Activated T-cell treated with anti-CD3 and anti-CD28 coated beads, Interleukin-2, amount 50 U/mL, for 4 hours (primary cell): ENCODE results near the gene STRC. TPM values are rescaled to one million over a fixed set of nuclear protein-coding genes. Genes with fewer than 3 reads are reported as not detected.
"Not testable (repeated sequence)": the region's sequence is repeated elsewhere in the genome, so short reads cannot be mapped to it uniquely, and the experiment has no call there.

Source experiments
- ATAC-seq, 2 donors: fragments of 200-7000 bp; cut with Tn5 transposase; one replicate each; pipeline ENCODE4 v1.10.0; 2021
- DNase-seq: peaks from one replicate; pipeline ENCODE4 v3.0.0-alpha.2; 2020
- H3K27me3 Mint-ChIP-seq: one replicate; pipeline ENCODE4 v1.8.0; 2021; ENCODE audit warnings: low read depth, mixed read lengths
- H3K36me3 Mint-ChIP-seq: one replicate; pipeline ENCODE4 v1.8.0; 2022; ENCODE audit warnings: mixed read lengths; ENCODE audit not compliant: insufficient read depth
- H3K4me1 Mint-ChIP-seq: one replicate; pipeline ENCODE4 v1.8.0; 2021; ENCODE audit warnings: low read depth, mixed read lengths
- H3K4me3 Mint-ChIP-seq: one replicate; pipeline ENCODE4 v1.8.0; 2021; ENCODE audit warnings: mild to moderate bottlenecking, moderate library complexity, mixed read lengths
- H3K9me3 Mint-ChIP-seq: one replicate; pipeline ENCODE4 v1.8.0; 2021; ENCODE audit warnings: mixed read lengths
- total RNA-seq, 3 donors: library from RNA; stranded (reverse); gene quantifications; one replicate each; pipeline ENCODE4 v1.2.1, GENCODE V29; 2021

Gene STRC
- total RNA-seq, 3 donors from 2014 or later = 0.13 to 0.33 (median 0.22) TPM

DNA sequence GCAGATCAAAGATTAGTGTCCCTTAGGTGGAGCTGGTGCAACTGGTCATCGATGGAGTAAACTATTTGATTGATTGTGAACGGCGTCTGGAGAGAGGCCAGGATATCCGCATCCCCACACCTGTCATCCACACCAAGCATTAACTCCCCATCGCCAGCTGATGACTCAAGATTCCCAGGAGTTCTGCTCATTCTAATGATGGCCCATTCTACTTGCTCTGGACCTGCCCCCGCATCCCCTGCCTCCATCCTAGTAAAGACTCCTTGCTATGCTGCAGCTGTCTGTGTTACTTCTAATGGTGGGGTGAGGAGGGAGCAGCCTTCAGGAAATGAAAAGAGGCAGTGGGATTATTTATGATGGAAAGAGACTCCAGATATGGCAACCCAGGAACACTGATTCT lies 19.5 kb downstream of the STRC start:
- H3K36me3 Mint-ChIP-seq, H3K9me3 Mint-ChIP-seq, H3K4me3 Mint-ChIP-seq, DNase-seq, ATAC-seq, H3K4me1 Mint-ChIP-seq: not testable (repeated sequence)
- peaks cover 28% of the 10 kb centered on the region for H3K27me3 Mint-ChIP-seq

DNA sequence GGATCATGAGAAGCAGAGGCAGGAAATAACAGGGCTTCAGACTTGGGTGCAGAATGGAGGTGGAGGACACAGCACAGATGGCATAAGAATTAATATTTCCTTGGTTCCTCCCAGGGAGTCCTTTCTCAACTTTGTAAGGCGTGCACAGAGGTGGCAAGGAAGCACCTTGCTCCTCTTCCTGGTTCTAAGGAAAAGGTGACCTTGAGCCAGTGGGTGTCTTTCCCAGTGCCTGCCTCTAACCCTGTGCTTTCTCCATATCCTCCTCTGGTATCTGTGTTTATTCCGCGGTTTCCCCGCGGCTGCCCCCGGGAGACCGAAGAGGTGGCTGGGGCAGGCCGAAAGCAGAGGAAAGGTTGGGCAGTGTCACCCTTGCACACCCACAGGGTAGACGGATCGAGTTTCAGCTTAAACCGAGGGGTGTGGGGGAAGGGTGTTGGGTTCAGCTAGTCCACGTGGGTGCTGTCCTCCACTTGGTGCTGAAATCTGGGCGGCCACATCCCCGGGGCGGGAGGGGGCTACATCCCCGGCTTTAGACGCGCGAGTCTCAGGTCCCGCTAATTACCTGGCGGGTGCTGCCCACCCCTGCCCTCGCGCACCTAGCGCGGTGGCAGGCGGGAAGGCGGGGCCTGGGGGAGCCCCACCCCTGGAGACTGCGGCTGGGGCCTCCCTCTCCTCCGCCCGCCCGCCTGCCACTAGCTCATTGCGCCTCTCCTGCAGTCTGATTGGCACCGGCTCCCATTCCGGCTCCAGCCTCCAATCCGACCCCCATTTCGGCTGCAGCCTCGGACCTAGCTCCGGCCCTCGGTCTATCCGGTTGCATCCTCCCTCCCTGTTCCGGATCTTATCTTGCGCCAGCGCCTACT lies 25.0 kb downstream of the STRC start, which contains the start of gene CKMT1B:
CKMT1B (plus strand) TSS at position 700 of the 863 bp plus-strand sequence. CDS start 192 bp downstream, outside the sequence.
- peaks cover 14% of the 10 kb centered on the region for H3K27me3 Mint-ChIP-seq
- not testable (repeated sequence) for DNase-seq, H3K36me3 Mint-ChIP-seq, H3K9me3 Mint-ChIP-seq, H3K4me1 Mint-ChIP-seq, H3K4me3 Mint-ChIP-seq
- ATAC-seq = peak; percentile 51

DNA sequence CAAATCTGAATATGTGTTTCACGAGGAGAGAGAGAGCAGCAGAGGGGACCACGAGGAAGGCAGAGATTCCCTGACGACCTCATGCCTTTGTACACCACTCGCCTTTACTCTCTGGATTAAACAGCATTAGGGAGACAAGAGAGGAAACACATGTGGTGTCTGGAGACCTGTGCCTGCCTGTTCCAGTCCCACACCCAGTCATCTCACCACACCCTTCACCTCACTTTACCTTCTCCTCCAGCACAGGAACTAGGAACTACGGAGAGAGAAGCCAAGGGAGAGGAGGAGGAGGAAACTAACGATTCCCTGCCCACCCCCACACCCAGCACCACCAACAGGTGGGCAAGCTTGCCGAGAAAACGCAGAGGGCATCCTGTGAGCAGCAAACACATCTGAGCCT lies 25.8 kb downstream of the STRC start:
- H3K4me3 Mint-ChIP-seq, H3K9me3 Mint-ChIP-seq, ATAC-seq, H3K36me3 Mint-ChIP-seq, H3K4me1 Mint-ChIP-seq, DNase-seq: not testable (repeated sequence)
- peaks cover 11% of the 10 kb centered on the region for H3K27me3 Mint-ChIP-seq

DNA sequence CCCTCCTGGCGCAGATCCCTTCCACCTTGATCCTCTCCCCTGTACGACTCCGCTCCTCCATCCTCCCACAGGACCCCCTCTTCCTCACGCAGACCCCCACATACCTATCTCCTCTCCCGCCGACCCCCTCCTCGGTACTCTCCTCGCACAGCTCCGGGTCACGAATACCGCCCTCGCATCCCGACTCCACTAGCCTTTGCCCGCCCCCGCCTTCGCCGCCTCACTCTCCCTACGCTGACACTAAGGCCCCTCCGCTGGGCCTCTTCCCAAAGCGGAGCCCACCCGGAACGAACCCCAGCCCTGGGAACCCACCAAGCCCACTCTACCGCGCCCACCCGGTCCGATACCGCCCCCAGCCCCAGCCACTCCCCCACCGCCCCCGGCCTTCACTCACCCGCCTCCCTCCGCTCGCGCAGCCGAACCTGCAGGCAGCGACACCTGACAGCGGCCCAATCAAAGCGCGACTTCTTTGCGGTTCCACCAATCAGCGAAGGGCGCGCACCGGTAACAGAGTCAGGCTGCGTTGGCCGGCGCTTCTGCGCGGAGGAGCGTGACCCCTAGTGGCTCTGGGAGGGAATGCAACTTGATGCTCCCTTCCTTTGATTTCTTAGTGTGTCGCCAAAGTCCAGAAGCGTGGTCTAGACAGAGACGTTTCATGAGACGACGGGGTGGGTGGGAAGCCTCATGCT lies 28.7 kb downstream of the STRC start, which contains the start of gene PPIP5K1:
PPIP5K1 (minus strand) TSS at position 431 of the 689 bp plus-strand sequence. CDS start 5,704 bp downstream, outside the sequence.
- peak; percentile 98 to 99 for ATAC-seq
- DNase-seq, H3K36me3 Mint-ChIP-seq, H3K9me3 Mint-ChIP-seq, H3K27me3 Mint-ChIP-seq, H3K4me1 Mint-ChIP-seq, H3K4me3 Mint-ChIP-seq: not testable (repeated sequence)

DNA sequence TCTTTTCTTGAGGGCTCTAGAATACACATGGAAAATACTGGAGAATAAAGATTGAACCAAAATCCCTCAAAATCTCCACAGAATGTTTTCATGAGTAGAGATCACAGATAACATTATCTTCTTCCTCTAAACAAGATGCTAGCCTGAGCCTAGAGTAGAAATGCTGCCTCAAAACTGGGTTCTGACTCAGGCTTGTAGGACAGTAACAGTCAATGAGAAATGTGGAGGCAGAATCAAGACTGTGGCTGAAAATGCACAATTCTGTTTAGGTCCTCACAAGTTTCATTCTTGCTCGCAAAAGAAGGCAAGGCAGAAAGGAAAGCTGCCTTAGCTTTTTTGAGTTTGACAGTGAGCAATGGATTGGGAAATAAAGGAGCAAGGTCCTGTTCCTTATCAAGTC lies 44.0 kb downstream of the STRC start:
- H3K36me3 Mint-ChIP-seq, H3K4me1 Mint-ChIP-seq, H3K4me3 Mint-ChIP-seq, H3K27me3 Mint-ChIP-seq, H3K9me3 Mint-ChIP-seq, DNase-seq: not testable (repeated sequence)
- ATAC-seq = peak in 1 of 2 donors; percentile 32

DNA sequence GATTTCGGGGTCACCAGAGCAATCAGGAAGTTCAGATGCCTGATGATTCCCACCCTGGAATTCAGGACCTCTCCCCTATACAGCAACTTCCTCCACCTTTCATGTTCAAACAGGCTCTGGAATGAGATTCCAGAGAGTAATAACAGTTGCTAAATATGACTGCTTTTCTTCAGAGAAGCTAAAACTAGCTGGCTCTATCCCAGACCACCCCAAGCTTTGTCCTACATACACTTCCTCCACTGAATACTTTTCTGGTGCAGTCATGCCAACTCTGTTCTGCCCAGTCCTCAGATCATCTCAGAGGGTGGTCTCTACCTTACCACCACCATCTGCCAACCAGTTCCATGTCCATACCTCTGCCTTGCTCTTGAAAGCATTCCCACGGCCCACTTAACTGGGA lies 52.0 kb downstream of the STRC start:
- not testable (repeated sequence) for DNase-seq, ATAC-seq, H3K36me3 Mint-ChIP-seq, H3K9me3 Mint-ChIP-seq, H3K4me3 Mint-ChIP-seq, H3K27me3 Mint-ChIP-seq, H3K4me1 Mint-ChIP-seq

DNA sequence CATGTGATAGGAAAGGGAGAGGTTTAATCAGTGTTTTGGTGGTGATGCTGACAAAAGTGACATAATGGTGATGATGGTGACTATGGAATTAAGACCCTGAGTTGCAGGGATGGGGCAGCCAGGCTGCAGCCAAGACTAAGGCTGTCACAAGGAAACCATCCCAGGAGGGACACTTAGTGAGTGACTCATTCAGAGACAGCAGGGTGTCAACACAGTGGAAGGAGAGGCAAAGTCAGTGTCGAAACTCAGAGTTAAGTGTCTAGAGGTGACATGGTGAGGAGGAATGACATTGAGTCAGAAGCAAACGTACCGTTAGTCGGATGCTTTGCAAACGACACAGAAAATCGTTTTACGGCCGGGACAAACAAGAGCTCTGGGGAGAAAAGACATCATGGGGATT lies 54.8 kb downstream of the STRC start:
- not testable (repeated sequence) for H3K4me1 Mint-ChIP-seq, H3K4me3 Mint-ChIP-seq, DNase-seq, ATAC-seq, H3K36me3 Mint-ChIP-seq, H3K9me3 Mint-ChIP-seq, H3K27me3 Mint-ChIP-seq

DNA sequence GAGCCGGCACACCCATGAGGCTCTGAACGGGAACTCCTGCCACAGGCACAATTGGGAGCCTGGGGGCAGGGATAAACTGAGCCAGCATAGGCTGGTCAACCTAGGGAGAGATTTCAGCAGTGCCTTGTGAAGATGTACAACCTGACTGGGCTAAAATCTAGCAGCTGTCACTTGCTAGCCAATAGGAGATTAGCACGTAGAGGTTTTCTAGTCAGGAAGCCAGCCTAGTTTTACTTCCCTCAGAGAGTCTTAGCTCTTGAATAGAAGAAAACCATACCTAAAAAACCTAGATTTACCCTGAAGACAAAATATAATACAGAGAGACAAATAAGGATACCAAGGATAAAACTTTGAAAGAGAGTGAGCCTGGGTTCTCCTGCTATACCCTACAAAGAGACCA lies 55.8 kb downstream of the STRC start:
- not testable (repeated sequence) for H3K36me3 Mint-ChIP-seq, H3K27me3 Mint-ChIP-seq, DNase-seq, ATAC-seq, H3K4me1 Mint-ChIP-seq, H3K4me3 Mint-ChIP-seq, H3K9me3 Mint-ChIP-seq

DNA sequence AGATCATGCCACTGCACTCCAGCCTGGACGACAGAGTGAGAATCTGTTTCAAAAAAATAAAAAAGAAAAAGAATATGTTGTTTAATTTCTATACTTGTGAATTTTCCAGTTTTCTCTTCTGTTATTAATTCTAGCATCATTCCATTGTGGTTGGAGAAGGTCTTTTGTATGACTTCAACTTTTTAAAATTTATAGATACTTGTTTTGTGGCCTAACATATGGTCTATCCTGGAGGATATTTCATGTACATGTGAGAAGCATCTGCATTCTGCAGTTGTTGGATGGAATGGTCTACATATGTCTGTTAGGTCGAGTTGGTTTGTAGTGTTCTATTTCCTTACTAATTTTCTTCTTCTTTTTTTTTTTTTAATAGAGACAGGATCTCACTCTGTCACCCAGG lies 65.6 kb downstream of the STRC start:
- H3K9me3 Mint-ChIP-seq = no peaks in the 10 kb centered on the region
- no peaks in the 10 kb centered on the region for H3K27me3 Mint-ChIP-seq
- ATAC-seq (no peak), DNase-seq (no peak)
- H3K4me1 Mint-ChIP-seq = no peaks in the 10 kb centered on the region
- H3K4me3 Mint-ChIP-seq = no peak overlapping the region
- peaks cover 19% of the 10 kb centered on the region for H3K36me3 Mint-ChIP-seq

DNA sequence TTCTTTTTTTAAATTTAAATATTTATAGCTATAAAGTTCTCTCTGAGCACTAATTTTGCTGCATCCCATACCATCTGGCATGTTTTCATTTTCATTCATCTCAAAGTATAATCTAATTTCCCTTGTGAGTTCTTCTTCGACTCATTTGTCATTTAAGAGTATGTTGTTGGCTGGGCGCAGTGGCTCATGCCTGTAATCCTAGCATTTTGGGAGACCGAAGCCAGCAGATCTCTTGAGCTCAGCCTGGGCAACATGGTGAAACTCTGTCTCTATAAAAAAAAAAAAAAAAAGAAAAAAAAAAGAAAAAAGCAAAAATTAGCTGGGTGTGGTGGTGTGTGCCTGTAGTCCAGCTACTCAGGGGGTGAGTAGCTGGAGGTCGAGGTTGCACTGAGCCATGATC lies 66.3 kb downstream of the STRC start:
- Mint-ChIP-seq H3K9me3 (no peaks in the 10 kb centered on the region), H3K27me3 (no peaks in the 10 kb centered on the region), H3K4me3 (no peak overlapping the region), H3K4me1 (no peaks in the 10 kb centered on the region), H3K36me3 (peaks cover 16% of the 10 kb centered on the region)
- ATAC-seq (no peak), DNase-seq (no peak)

DNA sequence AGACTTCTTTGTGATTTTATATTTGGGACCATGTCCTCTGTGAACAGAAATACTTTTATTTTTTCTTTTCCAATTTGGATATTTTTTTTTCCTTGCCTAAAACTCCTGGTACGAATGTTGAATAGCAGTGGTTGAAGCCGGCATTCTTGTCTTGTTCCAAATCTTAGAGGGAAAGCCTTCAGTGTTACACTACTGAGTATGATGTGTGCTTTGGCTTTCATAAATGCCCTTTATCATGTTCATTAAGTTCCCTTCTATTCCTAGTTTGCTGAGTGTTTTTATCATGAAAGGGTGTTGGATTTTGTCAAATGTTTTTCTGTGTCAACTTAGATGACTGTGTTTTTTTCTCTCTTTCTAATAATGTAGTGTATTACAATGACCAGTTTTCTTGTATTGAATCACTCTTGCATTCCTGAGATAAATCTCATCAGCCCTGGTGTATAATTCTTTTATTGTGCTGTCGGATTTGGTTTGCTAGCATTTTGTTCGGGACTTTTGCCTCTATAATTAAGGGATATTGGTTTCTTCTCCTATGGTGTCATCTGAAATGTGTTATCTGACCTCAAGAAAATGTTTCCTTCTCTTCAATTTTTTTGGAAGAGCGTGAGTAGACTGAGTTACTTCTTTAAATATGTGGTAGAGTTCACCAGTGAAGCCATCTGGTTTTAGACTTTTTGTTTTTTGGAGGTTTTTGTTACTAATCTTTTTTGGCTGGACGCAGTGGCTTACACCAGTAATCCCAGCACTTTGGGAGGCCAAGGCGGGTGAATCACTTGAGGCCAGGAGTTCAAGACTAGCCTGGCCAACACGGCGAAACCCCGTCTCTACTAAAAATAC lies 67.9 kb downstream of the STRC start:
- H3K4me3 Mint-ChIP-seq = no peak overlapping the region
- H3K27me3 Mint-ChIP-seq = no peaks in the 10 kb centered on the region
- no peaks in the 10 kb centered on the region for H3K9me3 Mint-ChIP-seq
- ATAC-seq = no peak
- DNase-seq = no peak
- no peaks in the 10 kb centered on the region for H3K4me1 Mint-ChIP-seq
- H3K36me3 Mint-ChIP-seq = peaks cover 16% of the 10 kb centered on the region

Other genes with a start within 250 kb of the STRC start
- 10 to 100 TPM; 23.3 to 28.5 (median 25.0) TPM for gene ZSCAN29, start 247.8 kb downstream of the STRC start, total RNA-seq
- gene TUBGCP4, start 247.7 kb downstream of the STRC start, total RNA-seq = 10 to 100 TPM; 34.6 to 39.7 (median 36.6) TPM
- gene TP53BP1, start 125.6 kb downstream of the STRC start, total RNA-seq = 10 to 100 TPM; 30.5 to 36.1 (median 35.3) TPM
- gene MAP1A, start 101.2 kb downstream of the STRC start, total RNA-seq = 1 to 10 TPM; 1.1 to 1.2 (median 1.2) TPM
- gene PPIP5K1, start 28.6 kb downstream of the STRC start, total RNA-seq = 10 to 100 TPM; 30.8 to 33.4 (median 31.6) TPM
- gene CKMT1B, start 24.8 kb downstream of the STRC start, total RNA-seq = under 1 TPM in 1 of 3 donors, not detected in 2; 0.48 TPM
- 1 to 10 TPM; 3.4 to 5.4 (median 3.9) TPM for gene CATSPER2, start 30.0 kb upstream of the STRC start, total RNA-seq
- gene CKMT1A, start 75.1 kb upstream of the STRC start, total RNA-seq = not detected
- 100 to 1,000 TPM; 434 to 498 (median 449) TPM for gene PDIA3, start 127.6 kb upstream of the STRC start, total RNA-seq
- gene ELL3, start 158.2 kb upstream of the STRC start, total RNA-seq = 1 to 10 TPM in 1 of 3 donors, under 1 TPM in 2; 0.46 to 1.0 (median 0.63) TPM
- gene SERF2, start 173.5 kb upstream of the STRC start, total RNA-seq = 100 to 1,000 TPM; 561 to 596 (median 567) TPM
- under 1 TPM; 0.08 to 0.24 (median 0.15) TPM for gene SERINC4, start 181.4 kb upstream of the STRC start, total RNA-seq
- gene HYPK, start 181.8 kb upstream of the STRC start, total RNA-seq = 10 to 100 TPM; 48.3 to 50.7 (median 49.0) TPM
- gene MFAP1, start 205.9 kb upstream of the STRC start, total RNA-seq = 10 to 100 TPM; 37.0 to 38.0 (median 37.4) TPM
- 10 to 100 TPM; 37.1 to 44.8 (median 39.2) TPM for gene WDR76, start 208.2 kb upstream of the STRC start, total RNA-seq